ENCODE measurements around the gene FUT7. TPM values are rescaled to one million over a fixed set of nuclear protein-coding genes. Genes with fewer than 3 reads are reported as not detected.
A peak's percentile ranks its signal among the peaks of the same experiment; 100 is the strongest.
"Not testable (repeated sequence)": the region's sequence is repeated elsewhere in the genome, so short reads cannot be mapped to it uniquely, and the experiment has no call there.

Gene FUT7
- total RNA-seq, 1 donor from 2014 or later = not detected

DNA sequence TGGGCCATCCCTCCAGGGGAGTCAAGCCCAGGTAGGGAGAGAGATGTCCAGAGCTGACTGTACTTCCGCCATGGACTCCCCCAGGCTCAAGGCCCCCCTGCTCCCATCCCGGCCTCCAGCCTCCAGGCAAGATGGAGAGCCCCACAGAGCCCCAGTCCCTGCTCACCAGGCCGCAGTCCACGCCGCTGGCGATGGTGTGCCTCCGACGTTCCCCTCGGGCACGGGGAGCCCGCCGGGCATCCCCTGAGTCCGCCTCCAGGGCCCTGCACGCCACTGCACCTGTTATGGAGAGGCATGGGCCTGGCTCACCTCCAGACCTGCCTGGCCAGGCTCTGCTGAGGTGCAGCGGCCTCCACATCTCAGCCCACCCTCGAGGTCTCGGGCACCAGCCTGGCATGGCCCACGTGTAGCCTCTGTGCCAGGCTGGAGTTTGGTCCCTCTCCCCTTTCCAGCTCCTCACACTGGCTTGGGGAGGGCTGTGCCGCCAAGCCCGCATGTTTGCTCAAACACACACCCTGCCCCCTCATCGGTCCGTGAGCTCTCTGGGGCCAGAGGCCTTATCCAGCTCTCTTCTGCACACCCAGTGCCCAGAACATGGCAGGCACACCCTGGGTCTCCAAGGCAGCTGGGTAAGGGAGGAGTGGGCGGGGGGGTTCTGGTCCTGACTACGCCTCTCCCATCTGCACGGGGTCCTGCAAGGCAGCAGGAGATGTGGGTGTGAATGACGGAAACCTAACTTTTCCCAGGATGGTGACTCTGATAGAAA lies 34.4 kb upstream of the FUT7 start:
- no peak for DNase-seq (ENCODE audit: low read depth)

- no peak for DNase-seq (ENCODE audit: low read depth)
Observed at GRCh38 chr9:137065336-137065967, 33.6 kb upstream of the FUT7 start.

DNA sequence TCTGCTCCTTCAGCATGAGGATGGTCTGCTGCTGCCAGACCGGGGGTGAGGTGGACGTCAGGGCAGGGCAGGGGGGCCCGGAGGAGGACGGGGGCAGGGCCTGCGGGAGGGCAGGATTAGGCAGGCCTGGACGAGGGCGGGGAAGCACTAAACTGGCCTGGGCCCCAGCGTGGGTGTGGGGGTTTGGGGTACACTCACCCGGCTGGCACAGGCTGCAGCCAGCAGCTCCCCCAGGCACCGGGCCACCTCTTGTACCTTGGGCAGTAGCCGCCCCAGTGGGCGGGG lies 32.9 kb upstream of the FUT7 start:
- DNase-seq (ENCODE audit: low read depth) = no peak

- DNase-seq (ENCODE audit: low read depth) = no peak
Observed at GRCh38 chr9:137064027-137064879, 32.4 kb upstream of the FUT7 start.

GRCh38 chr9:137063311-137064026 lies 31.6 kb upstream of the FUT7 start:
- DNase-seq (ENCODE audit: low read depth) = no peak

DNA sequence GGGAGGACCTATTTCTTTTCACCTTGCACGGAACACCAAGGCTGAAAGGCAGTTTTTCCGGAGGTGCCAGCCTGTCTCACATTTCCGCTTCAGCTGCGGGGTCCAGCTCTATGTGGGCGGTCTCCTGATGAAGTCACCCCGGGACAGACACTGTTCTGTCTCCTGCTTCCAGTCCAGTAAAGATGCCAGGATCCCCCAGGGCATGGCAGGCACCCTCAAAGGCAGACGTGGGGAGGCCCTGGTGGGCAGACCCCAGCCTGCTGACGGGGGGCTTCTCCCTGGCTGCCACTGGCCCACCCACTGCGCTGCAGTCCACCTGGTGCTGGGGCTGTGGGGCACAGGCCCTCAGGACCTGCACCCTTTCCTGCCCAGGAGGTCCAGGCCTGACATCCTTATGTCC lies 30.9 kb upstream of the FUT7 start:
- not testable (repeated sequence) for DNase-seq (ENCODE audit: low read depth)

GRCh38 chr9:137062384-137062783 lies 30.5 kb upstream of the FUT7 start:
- DNase-seq (ENCODE audit: low read depth) = no peak

GRCh38 chr9:137058521-137059234 lies 26.8 kb upstream of the FUT7 start:
- DNase-seq (ENCODE audit: low read depth) = no peak

- DNase-seq (ENCODE audit: low read depth) = no peak
Observed at GRCh38 chr9:137057545-137057944, 25.7 kb upstream of the FUT7 start.

DNA sequence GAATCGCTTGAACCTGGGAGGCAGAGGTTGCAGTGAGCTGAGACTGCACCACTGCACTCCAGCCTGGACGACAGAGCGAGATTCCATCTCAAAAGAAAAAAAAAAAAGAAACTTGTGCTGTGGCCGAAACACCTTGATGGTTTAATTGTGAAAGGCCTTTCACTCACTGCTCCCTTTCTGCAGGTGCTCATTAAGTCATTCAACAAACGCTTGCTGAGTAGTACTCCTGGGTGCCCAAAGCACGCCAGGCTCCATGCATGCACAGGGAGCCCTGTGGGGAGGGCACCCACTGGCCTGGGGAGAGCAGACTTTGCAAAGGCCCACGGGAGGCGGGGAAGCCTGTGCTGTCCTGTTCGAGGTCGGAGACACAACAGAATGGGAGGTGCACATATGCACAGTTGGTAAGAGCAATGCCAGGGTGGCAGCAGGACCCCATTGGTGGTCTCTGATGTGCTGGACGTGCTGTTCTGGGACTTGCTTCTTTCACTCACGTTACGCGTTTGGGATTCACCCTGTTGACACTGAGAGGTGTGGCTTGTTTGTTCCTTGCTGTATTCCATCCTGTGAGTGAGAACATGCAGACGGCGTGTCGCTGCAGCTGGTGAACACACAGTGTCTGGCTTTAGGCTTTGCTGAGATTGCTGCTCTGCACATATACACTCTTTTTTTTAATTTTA lies 25.0 kb upstream of the FUT7 start:
- DNase-seq (ENCODE audit: low read depth) = no peak

GRCh38 chr9:137055385-137056364 lies 23.8 kb upstream of the FUT7 start:
- peak; percentile 65 for DNase-seq (ENCODE audit: low read depth)

GRCh38 chr9:137054932-137055384 lies 23.1 kb upstream of the FUT7 start:
- DNase-seq (ENCODE audit: low read depth) = no peak

DNA sequence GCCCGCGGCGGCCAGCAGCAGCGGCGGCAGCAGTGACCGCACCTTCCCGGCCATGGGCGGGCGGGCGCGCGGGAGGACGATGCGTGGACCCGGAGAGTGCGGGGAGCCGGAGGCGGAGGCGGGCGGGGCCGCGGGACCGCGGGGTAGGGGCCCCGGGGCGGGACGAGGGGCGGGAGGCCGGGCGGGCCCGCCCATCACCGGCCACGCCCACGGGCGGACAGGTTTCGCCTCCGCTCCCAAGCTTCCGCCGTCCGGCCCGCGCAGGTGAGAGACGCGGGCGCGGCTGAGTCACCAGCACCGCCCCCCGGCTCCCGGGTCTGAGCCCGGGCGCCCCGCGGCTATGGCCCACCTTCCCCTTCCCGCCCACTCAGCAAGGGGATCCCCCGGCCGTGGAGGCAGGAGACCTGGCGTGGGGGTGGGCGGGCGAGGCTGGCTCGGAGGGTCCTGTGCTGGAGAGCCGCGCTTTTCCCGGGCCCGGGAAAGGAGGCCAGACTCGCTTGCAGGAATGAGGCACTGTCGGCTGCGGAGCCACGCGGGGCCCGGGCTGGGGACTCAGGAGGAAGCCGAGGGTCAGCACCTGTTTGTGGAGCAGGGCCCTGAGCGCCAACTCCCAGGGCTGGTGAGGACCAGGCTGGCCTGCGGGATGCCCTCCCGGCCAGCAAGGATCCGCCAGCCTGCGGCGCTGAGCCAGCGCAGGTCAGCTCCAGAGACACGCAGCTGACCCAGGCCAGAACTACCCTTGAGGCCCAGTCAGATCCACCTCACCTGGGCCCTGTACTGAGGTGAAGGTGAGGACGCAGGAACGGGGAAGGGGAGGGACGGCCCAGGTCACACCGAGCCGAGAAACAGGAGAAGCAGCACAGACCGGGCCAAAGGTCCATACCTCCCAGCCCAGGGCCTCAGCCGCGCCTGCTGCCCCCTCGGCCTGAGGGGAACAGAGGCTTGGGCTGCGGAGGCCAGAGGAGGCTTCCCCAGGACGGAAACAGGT lies 22.4 kb upstream of the FUT7 start, which contains the start of gene ENTPD2:
Gene ENTPD2 (minus strand): TSS at position 118 of the 988 bp plus-strand sequence. CDS start 64 bp downstream, at position 54.
- no peak for DNase-seq (ENCODE audit: low read depth)

DNA sequence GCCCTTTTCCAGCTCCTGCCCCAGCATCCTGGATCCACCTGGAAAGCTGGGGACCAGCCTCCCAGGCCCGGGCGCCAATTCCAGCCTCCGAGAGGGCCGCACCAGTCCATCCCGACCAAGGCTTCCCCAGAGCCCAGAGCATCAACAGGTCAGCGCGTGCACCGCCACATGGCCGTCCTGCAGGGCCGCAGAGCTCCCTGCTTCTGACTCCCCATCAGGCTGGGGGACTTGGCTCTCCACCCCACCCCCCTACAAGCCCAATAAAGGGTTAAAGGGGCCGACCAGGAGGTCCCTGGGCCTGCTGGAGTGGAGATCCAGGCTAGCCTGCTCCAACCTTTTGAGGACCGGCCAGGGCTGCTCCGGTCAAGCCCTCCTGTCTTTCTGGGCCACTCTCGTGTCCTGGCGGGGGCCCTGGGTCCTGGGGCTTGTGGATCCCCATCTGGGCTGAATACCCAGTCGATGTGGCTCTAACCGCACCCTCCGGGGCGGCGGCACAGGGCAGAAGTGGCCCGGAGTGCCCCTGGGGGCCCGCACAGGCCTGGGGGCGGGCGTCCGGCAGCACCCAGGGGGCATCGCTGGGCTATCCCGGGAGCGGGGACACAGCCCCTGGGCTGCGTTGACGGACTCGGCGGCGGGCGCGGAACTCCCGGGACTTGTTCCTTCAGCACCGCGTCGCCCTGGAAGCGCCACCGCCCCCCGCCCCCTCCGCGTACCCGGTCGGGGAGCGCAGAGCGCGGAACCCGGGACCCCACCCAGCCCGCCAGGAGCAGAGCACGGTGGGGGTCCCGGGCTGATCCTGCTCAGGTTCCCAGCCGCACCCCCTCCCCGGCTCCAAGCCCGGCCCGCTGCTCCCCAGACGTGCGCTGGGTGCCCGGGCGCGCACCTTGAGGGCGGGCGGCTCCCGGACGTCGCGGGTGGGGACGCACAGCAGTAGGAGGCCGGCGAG lies 21.4 kb upstream of the FUT7 start:
- DNase-seq (ENCODE audit: low read depth) = no peak

- no peak for DNase-seq (ENCODE audit: low read depth)
Observed at GRCh38 chr9:137052293-137052692, 20.4 kb upstream of the FUT7 start.

- DNase-seq (ENCODE audit: low read depth) = no peak
Observed at GRCh38 chr9:137051145-137051724, 19.3 kb upstream of the FUT7 start.

DNA sequence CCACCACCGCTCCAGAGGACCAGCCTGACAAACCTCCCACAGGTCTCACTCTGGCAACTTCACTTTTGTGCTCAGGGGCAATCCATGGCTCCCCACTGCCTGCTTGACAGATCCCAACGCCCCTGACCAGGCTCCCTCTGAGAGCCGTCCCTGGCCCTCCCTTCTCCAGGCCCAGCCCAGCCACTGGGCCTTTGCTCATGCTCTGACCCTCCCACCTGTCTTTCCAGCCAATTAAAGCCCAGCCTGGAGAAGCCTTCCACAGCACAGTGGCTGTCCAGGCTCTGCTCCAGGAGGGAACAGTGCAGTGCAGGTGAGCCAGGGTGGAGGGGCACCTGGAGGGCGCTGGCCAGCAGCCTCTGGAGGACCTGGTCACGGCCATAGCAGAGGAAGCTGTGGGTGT lies 18.7 kb upstream of the FUT7 start:
- DNase-seq (ENCODE audit: low read depth) = no peak

All from renal cortical epithelial cell (primary cell).